Natural killer cell (primary cell): Measurements from ENCODE around the gene MYF6. TPM values are rescaled to one million over a fixed set of nuclear protein-coding genes. Genes with fewer than 3 reads are reported as not detected.

Source experiments
- total RNA-seq, 4 donors: library from RNA; stranded (reverse); fragments of 120-200 nt in 1 of 4; gene quantifications; one replicate each; pipeline versions ENCODE4 v1.2.3 to v1.2.4, GENCODE V29; 2013 to 2022

MYF6 gene
- total RNA-seq, 3 donors from 2014 or later (not counting 1 experiment from before 2014, with no cell fraction given): not detected

Other genes with a start within 250 kb of the MYF6 start
- not detected for gene MYF5, start 9.3 kb downstream of the MYF6 start, total RNA-seq
- 10 to 100 TPM in 1 of 3 donors, under 1 TPM in 2; 0.12 to 14.9 (median 0.27) TPM for gene LIN7A, start 230.3 kb downstream of the MYF6 start, total RNA-seq